IMR-90 (cell line): ENCODE results near the gene C6orf15. TPM values are rescaled to one million over a fixed set of nuclear protein-coding genes. Genes with fewer than 3 reads are reported as not detected.

Source experiments
- ATAC-seq: fragments of 200-7000 bp; cut with Tn5 transposase; 2 replicates; pipeline ENCODE4 v1.9.1; 2020; ENCODE audit warnings: low read depth, mild to moderate bottlenecking, moderate library complexity
- BruUV-seq: library from RNA; stranded (reverse); fragments of 400-500 nt; replicated peaks from 2 replicates; lab custom pipeline; 2021; lab: Mats Ljungman, UMichigan
- CTCF ChIA-PET: fragments of 300-600 bp; formaldehyde crosslinking; extraction: SDS; loops from one replicate; lab custom pipeline; 2021; ENCODE audit warnings: antibody characterized with exemption; lab: Yijun Ruan, JAX
- POLR2A ChIA-PET: fragments of 300-600 bp; sonication (Branson Sonifier 250); formaldehyde crosslinking; loops from one replicate; lab custom pipeline; 2022; ENCODE audit warnings: antibody characterized with exemption; ENCODE audit not compliant: unreplicated experiment; lab: Charles Lee
- DNase-seq: peaks from one replicate; pipeline ENCODE4 v3.0.0; 2013
- H2AFZ ChIP-seq: replicated peaks from 2 replicates; pipeline ENCODE3; 2013; ENCODE audit warnings: low read length, mild to moderate bottlenecking; ENCODE audit not compliant: poor library complexity
- H2AK5ac ChIP-seq: 2 replicates; pipeline ENCODE4 v1.6.1; 2013; ENCODE audit warnings: low read depth, low read length, inconsistent platforms
- H2AK9ac ChIP-seq: replicated peaks from 2 replicates; pipeline ENCODE3; 2013; ENCODE audit warnings: mild to moderate bottlenecking, low read depth, low read length, moderate library complexity; ENCODE audit not compliant: poor library complexity
- H2BK120ac ChIP-seq: 2 replicates; pipeline ENCODE4 v1.6.1; 2013; ENCODE audit warnings: low read depth, low read length, inconsistent platforms
- H2BK15ac ChIP-seq: 3 replicates; pipeline ENCODE4 v1.6.1; 2013; ENCODE audit warnings: low read depth, low read length, inconsistent platforms
- H2BK20ac ChIP-seq: 2 replicates; pipeline ENCODE4 v1.6.1; 2013; ENCODE audit warnings: low read depth, mild to moderate bottlenecking, inconsistent platforms, low read length, moderate library complexity
- H2BK5ac ChIP-seq: 2 replicates; pipeline ENCODE4 v1.6.1; 2013; ENCODE audit warnings: mild to moderate bottlenecking, low read depth, low read length, inconsistent platforms; ENCODE audit not compliant: poor library complexity, severe bottlenecking
- H3K14ac ChIP-seq: replicated peaks from 2 replicates; pipeline ENCODE4 v1.6.1; 2013; ENCODE audit warnings: low read depth, low read length, inconsistent platforms
- H3K18ac ChIP-seq: 2 replicates; pipeline ENCODE4 v1.6.1; 2013; ENCODE audit warnings: low read depth, low read length, control low read depth
- H3K23ac ChIP-seq: 2 replicates; pipeline ENCODE4 v1.6.1; 2013; ENCODE audit warnings: low read depth, low read length, inconsistent platforms
- H3K27ac ChIP-seq: 2 replicates; pipeline ENCODE4 v1.5.1; 2013; ENCODE audit warnings: mild to moderate bottlenecking, control low read depth, low read length; ENCODE audit not compliant: insufficient read depth
- H3K27me3 ChIP-seq: 2 replicates; pipeline ENCODE4 v1.6.1; 2013; ENCODE audit warnings: low read length; ENCODE audit not compliant: control insufficient read depth, insufficient read depth
- H3K36me3 ChIP-seq: 2 replicates; pipeline ENCODE4 v1.6.1; 2013; ENCODE audit warnings: low read length, mixed read lengths; ENCODE audit not compliant: control insufficient read depth, insufficient read depth
- H3K4ac ChIP-seq: 2 replicates; pipeline ENCODE4 v1.6.1; 2013; ENCODE audit warnings: low read depth, low read length, inconsistent platforms
- H3K4me1 ChIP-seq: 2 replicates; pipeline ENCODE4 v1.6.1; 2013; ENCODE audit warnings: low read length, mixed read lengths; ENCODE audit not compliant: control insufficient read depth, insufficient read depth
- H3K4me2 ChIP-seq: 2 replicates; pipeline ENCODE4 v1.6.1; 2013; ENCODE audit warnings: low read depth, mild to moderate bottlenecking, control low read depth, low read length, moderate library complexity
- H3K4me3 ChIP-seq: 2 replicates; pipeline ENCODE4 v1.5.1; 2013; ENCODE audit warnings: low read depth, mild to moderate bottlenecking, control low read depth, low read length, moderate library complexity; ENCODE audit not compliant: insufficient read depth
- H3K56ac ChIP-seq: 2 replicates; pipeline ENCODE4 v1.6.1; 2013; ENCODE audit warnings: low read length, inconsistent platforms; ENCODE audit not compliant: insufficient read depth; ENCODE audit errors: extremely low read depth
- H3K79me1 ChIP-seq, 2 experiments: 2 replicates each; pipeline ENCODE4 v1.6.1; 2013; ENCODE audit warnings: low read length in 2 of 2, inconsistent platforms in 1 of 2, low read depth in 1 of 2
- H3K9ac ChIP-seq: 2 replicates; pipeline ENCODE4 v1.6.1; 2013; ENCODE audit warnings: low read depth, low read length, control low read depth
- H3K9me1 ChIP-seq: 2 replicates; pipeline ENCODE4 v1.6.1; 2013; ENCODE audit warnings: low read length, inconsistent platforms; ENCODE audit not compliant: insufficient read depth
- H3K9me3 ChIP-seq: 2 replicates; pipeline ENCODE4 v1.6.1; 2013; ENCODE audit warnings: low read length; ENCODE audit not compliant: control insufficient read depth, insufficient read depth
- H4K20me1 ChIP-seq: 2 replicates; pipeline ENCODE4 v1.6.1; 2013; ENCODE audit warnings: low read length, inconsistent platforms; ENCODE audit not compliant: insufficient read depth
- H4K5ac ChIP-seq: 2 replicates; pipeline ENCODE4 v1.6.1; 2013; ENCODE audit warnings: mild to moderate bottlenecking, low read depth, low read length, control low read depth
- H4K8ac ChIP-seq, 2 experiments: 2 replicates each; pipeline ENCODE4 v1.6.1; 2013; ENCODE audit warnings: low read depth in 2 of 2, low read length in 2 of 2, control low read depth in 1 of 2, inconsistent platforms in 1 of 2
- H4K91ac ChIP-seq: 2 replicates; pipeline ENCODE4 v1.6.1; 2013; ENCODE audit warnings: low read depth, low read length, inconsistent platforms; ENCODE audit not compliant: insufficient read depth
- BHLHE40 ChIP-seq: fragments of 150-350 bp; IDR thresholded peaks from 2 replicates; pipeline ENCODE4 v1.6.1; 2016; ENCODE audit warnings: mild to moderate bottlenecking, low read depth, low read length
- CHD1 ChIP-seq: IDR thresholded peaks from 2 replicates; pipeline ENCODE4 v1.6.1; 2012; ENCODE audit warnings: low read depth, low read length, improper control_type of control experiment
- MAZ ChIP-seq: IDR thresholded peaks from 2 replicates; pipeline ENCODE4 v1.6.1; 2012; ENCODE audit warnings: low read depth, mild to moderate bottlenecking, low read length, improper control_type of control experiment, moderate library complexity, borderline replicate concordance
- MXI1 ChIP-seq: IDR thresholded peaks from 2 replicates; pipeline ENCODE4 v1.6.1; 2012; ENCODE audit warnings: low read depth, mild to moderate bottlenecking, low read length, moderate library complexity, borderline replicate concordance
- NFE2L2 ChIP-seq: fragments of 150-350 bp; IDR thresholded peaks from 2 replicates; pipeline ENCODE4 v1.6.1; 2016; ENCODE audit warnings: low read depth, mild to moderate bottlenecking, low read length
- POLR2A ChIP-seq: IDR thresholded peaks from 2 replicates; pipeline ENCODE4 v1.6.1; 2012; ENCODE audit warnings: mild to moderate bottlenecking, low read depth, low read length
- RAD21 ChIP-seq: IDR thresholded peaks from 2 replicates; pipeline ENCODE4 v1.6.1; 2012; ENCODE audit warnings: low read length, improper control_type of control experiment
- RCOR1 ChIP-seq: IDR thresholded peaks from 2 replicates; pipeline ENCODE4 v1.6.1; 2012; ENCODE audit warnings: mild to moderate bottlenecking, low read length, improper control_type of control experiment; ENCODE audit not compliant: insufficient replicate concordance
- SMC3 ChIP-seq: fragments of 150-350 bp; IDR thresholded peaks from 2 replicates; pipeline ENCODE4 v1.6.1; 2016; ENCODE audit warnings: low read depth, mild to moderate bottlenecking, antibody characterized with exemption, low read length, moderate library complexity
- WGBS, 2 experiments: methylation state at CpG; one replicate each; pipeline versions ENCODE4 v1.1.5 to v1.1.7; 2013; ENCODE audit warnings: missing lambda C conversion rate in 2 of 2; ENCODE audit not compliant: insufficient read length in 1 of 2; ENCODE audit errors: extremely low coverage in 2 of 2; 5-methylcytosine and 5-hydroxymethylcytosine counted together
- dilution Hi-C: fragments of 300-500 bp; cut with HindIII; formaldehyde crosslinking; loops from one replicate; pipeline ENCODE4 v1.14.3; 2018; ENCODE audit warnings: low sequenced_read_pairs; ENCODE audit not compliant: unreplicated experiment
- in situ Hi-C: fragments of 300-500 bp; cut with MboI; formaldehyde crosslinking; loops from 3 replicates; pipeline ENCODE4 v1.14.3; 2019; ENCODE audit warnings: low sequenced_read_pairs, inconsistent platforms, mixed read lengths
- intact Hi-C: fragments of 100-400 bp; cut with micrococcal nuclease; formaldehyde crosslinking; loops from 2 replicates; pipeline ENCODE4 v1.10.0; 2022
- polyA plus RNA-seq, 3 experiments: library from polyadenylated mRNA; depleted of rRNA; stranded (reverse); fragments of >200 nt; gene quantifications; 2 replicates each; pipeline ENCODE4 v1.2.3, GENCODE V29; 2012; ENCODE audit warnings: low replicate concordance in 1 of 3
- total RNA-seq: library from RNA; depleted of rRNA; stranded (reverse); fragments of >200 nt; gene quantifications from 2 replicates; pipeline ENCODE4 v1.2.3, GENCODE V29; 2012
- TF ChIP-seq, protein P1 (sequence below): conservative IDR thresholded peaks from 2 replicates; pipeline ENCODE4 v1.5.1; 2012; ENCODE audit warnings: mild to moderate bottlenecking, low read depth, low read length, improper control_type of control experiment
- TF ChIP-seq, protein P2 (sequence below): fragments of 150-350 bp; IDR thresholded peaks from 2 replicates; pipeline ENCODE4 v1.6.1; 2017; ENCODE audit warnings: mild to moderate bottlenecking, antibody characterized with exemption, low read length, low read depth

The C6orf15 gene
- total and polyA plus RNA-seq, 2 of the 4 experiments (the other 2 are of a cell fraction), result not detected

DNA sequence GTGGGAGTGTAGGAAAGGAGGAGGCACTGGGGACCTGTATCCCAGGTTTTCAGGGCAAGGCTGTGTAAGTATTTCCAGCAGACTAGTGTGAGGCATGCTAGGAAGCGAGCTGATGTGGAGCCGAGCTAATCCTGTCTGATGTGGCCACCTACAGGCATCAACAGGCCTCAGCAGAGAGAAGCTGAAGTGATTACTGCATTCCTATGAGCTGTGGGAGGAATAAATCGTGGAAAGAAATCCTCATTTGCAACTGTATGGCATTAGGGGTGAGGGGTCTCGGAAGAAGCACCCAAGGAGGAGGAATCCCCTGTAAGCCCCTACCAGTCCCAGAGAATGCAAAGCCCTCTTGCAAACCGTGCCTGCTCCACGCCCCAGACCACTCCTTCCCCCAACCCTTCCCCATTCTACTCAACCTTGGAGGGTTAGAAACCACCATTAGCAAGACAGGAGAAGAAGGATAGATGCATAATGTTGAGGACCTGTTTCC, 41.6 kb downstream of the C6orf15 start:
- no peaks in the 10 kb centered on the region for H3K9me3 ChIP-seq
- H3K23ac ChIP-seq, result no peak overlapping the region
- H3K9ac ChIP-seq, result no peak overlapping the region
- H3K9me1 ChIP-seq, result peaks cover 2% of the 10 kb centered on the region; the same call in 1 of the 2 replicates
- no peak overlapping the region for H2BK15ac ChIP-seq
- no peaks in the 10 kb centered on the region for H3K36me3 ChIP-seq
- CTCF ChIA-PET, result interaction anchor here (0.6 to 2.5 kb wide), 25 partner anchors 9 to 289 kb away, joined by 3 to 22 read pairs (median 4); partner anchors contain the start of genes MUCL3, SFTA2 and VARS2
- H2BK5ac ChIP-seq, result no peak overlapping the region
- no peaks in the 10 kb centered on the region for H4K20me1 ChIP-seq
- no peaks in the 10 kb centered on the region for H3K79me1 ChIP-seq
- no peak overlapping the region for H2BK20ac ChIP-seq
- dilution Hi-C loops, result no loop called here
- H3K14ac ChIP-seq, result no peak overlapping the region
- H3K4me3 ChIP-seq, result no peak overlapping the region
- 0 out of 4 replicates have a peak overlapping the region, but pooled peaks of 1 of the 2 experiments have one; percentile 47 for H4K8ac ChIP-seq
- no peaks in the 10 kb centered on the region for H3K27me3 ChIP-seq
- POLR2A ChIA-PET, result no interaction called here
- TF ChIP-seq BHLHE40, result no peak
- TF ChIP-seq MXI1, result no peak
- TF ChIP-seq SMC3, result peak; percentile 74
- no peak for TF ChIP-seq MAZ
- TF ChIP-seq, protein P1, sequence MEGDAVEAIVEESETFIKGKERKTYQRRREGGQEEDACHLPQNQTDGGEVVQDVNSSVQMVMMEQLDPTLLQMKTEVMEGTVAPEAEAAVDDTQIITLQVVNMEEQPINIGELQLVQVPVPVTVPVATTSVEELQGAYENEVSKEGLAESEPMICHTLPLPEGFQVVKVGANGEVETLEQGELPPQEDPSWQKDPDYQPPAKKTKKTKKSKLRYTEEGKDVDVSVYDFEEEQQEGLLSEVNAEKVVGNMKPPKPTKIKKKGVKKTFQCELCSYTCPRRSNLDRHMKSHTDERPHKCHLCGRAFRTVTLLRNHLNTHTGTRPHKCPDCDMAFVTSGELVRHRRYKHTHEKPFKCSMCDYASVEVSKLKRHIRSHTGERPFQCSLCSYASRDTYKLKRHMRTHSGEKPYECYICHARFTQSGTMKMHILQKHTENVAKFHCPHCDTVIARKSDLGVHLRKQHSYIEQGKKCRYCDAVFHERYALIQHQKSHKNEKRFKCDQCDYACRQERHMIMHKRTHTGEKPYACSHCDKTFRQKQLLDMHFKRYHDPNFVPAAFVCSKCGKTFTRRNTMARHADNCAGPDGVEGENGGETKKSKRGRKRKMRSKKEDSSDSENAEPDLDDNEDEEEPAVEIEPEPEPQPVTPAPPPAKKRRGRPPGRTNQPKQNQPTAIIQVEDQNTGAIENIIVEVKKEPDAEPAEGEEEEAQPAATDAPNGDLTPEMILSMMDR, result peak; percentile 82
- TF ChIP-seq NFE2L2, result no peak
- no peak for TF ChIP-seq POLR2A
- TF ChIP-seq CHD1, result no peak
- TF ChIP-seq, protein P2, sequence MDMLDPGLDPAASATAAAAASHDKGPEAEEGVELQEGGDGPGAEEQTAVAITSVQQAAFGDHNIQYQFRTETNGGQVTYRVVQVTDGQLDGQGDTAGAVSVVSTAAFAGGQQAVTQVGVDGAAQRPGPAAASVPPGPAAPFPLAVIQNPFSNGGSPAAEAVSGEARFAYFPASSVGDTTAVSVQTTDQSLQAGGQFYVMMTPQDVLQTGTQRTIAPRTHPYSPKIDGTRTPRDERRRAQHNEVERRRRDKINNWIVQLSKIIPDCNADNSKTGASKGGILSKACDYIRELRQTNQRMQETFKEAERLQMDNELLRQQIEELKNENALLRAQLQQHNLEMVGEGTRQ, result no peak
- peak; percentile 85 for TF ChIP-seq RAD21
- no peak for TF ChIP-seq RCOR1
- peak; percentile 94 for ATAC-seq
- H3K27ac ChIP-seq, result no peak overlapping the region
- no peak overlapping the region for H3K4ac ChIP-seq
- intact Hi-C loops, result loop anchor here (1.0 to 5.0 kb wide), 3 partner anchors 128 to 328 kb away; partner anchors contain the start of genes FLOT1 and IER3
- no peak overlapping the region for H2AK9ac ChIP-seq
- peaks cover 3% of the 10 kb centered on the region for H3K4me1 ChIP-seq
- no peak overlapping the region for H2AK5ac ChIP-seq
- DNase-seq, result peak; percentile 84
- no TSS peak for BruUV-seq
- in situ Hi-C loops, result no loop called here
- no peak overlapping the region for H3K4me2 ChIP-seq
- H3K56ac ChIP-seq, result no peak overlapping the region
- 21% methylated on average over 2 of the region's 6 CpGs; no CpG with 5 or more reads in 1 of the 2 experiments for WGBS, 2 experiments
- H4K5ac ChIP-seq, result no peak overlapping the region
- no peak overlapping the region for H4K91ac ChIP-seq
- H2AFZ ChIP-seq, result peak overlapping the region; percentile 83
- no peak overlapping the region for H3K18ac ChIP-seq
- no peak overlapping the region for H2BK120ac ChIP-seq
